HEK293 (cell line): ENCODE data around the gene NEMP1.

ENCODE experiments used
- CTCF ChIA-PET: fragments of 350-600 bp; formaldehyde crosslinking; extraction: SDS; loops from one replicate; lab custom pipeline; 2021; ENCODE audit warnings: antibody characterized with exemption; lab: Yijun Ruan, JAX
- POLR2A ChIA-PET: fragments of 300-600 bp; formaldehyde crosslinking; extraction: SDS; loops from one replicate; lab custom pipeline; 2020; ENCODE audit warnings: antibody characterized with exemption, inconsistent platforms; lab: Yijun Ruan, JAX
- H3K27ac ChIP-seq: fragments of 200-500 bp; sonication (Bioruptor generic); 2 replicates; pipeline ENCODE4 v1.5.1; 2014; ENCODE audit warnings: low read depth, low read length, control low read depth, inconsistent platforms; ENCODE audit errors: extremely low read depth
- H3K36me3 ChIP-seq, 2 experiments: fragments of 200-500 bp in 1 of 2; sonication (Bioruptor generic) in 1 of 2; 1 replicate in 1 of 2; 2 replicates in 1 of 2; pipeline ENCODE4 v1.5.1; 2014 to 2017; ENCODE audit warnings: inconsistent platforms in 2 of 2, low read length in 2 of 2; ENCODE audit not compliant: control insufficient read depth in 2 of 2, insufficient read depth in 1 of 2
- H3K4me1 ChIP-seq: fragments of 200-500 bp; sonication (Bioruptor generic); 2 replicates; pipeline ENCODE4 v1.5.1; 2014; ENCODE audit warnings: mild to moderate bottlenecking, low read length, inconsistent platforms; ENCODE audit not compliant: control insufficient read depth, insufficient read depth
- H3K4me3 ChIP-seq: 2 replicates; pipeline ENCODE4 v1.5.1; 2011; ENCODE audit warnings: low read depth, mild to moderate bottlenecking, control low read depth, low read length, moderate library complexity
- H3K9me3 ChIP-seq: fragments of 200-500 bp; sonication (Bioruptor generic); 2 replicates; pipeline ENCODE4 v1.5.1; 2014; ENCODE audit warnings: low read depth, low read length, inconsistent platforms; ENCODE audit not compliant: control insufficient read depth, insufficient read depth
- HOXA7 ChIP-seq: sonication (generic); formaldehyde crosslinking; IDR thresholded peaks from 2 replicates; pipeline ENCODE4 v1.8.1; 2022; ENCODE audit warnings: missing genetic modification reagents, borderline replicate concordance
- KLF7 ChIP-seq: fragments of 450-650 bp; formaldehyde crosslinking; IDR thresholded peaks from 2 replicates; pipeline ENCODE4 v1.5.1; 2016; ENCODE audit warnings: missing biosample characterization, missing genetic modification characterization, borderline replicate concordance
- PBX3 ChIP-seq: sonication (generic); formaldehyde crosslinking; IDR thresholded peaks from 2 replicates; pipeline ENCODE4 v1.8.1; 2022; ENCODE audit warnings: mild to moderate bottlenecking, moderate library complexity, missing genetic modification reagents
- PRDM4 ChIP-seq: fragments of 450-650 bp; formaldehyde crosslinking; IDR thresholded peaks from 2 replicates; pipeline ENCODE4 v1.5.1; 2017; ENCODE audit warnings: missing biosample characterization, missing genetic modification characterization
- RBAK ChIP-seq: fragments of 450-650 bp; formaldehyde crosslinking; IDR thresholded peaks from 2 replicates; pipeline ENCODE4 v1.5.1; 2016; ENCODE audit warnings: missing biosample characterization, missing genetic modification characterization
- ZBTB48 ChIP-seq: fragments of 450-650 bp; formaldehyde crosslinking; IDR thresholded peaks from 2 replicates; pipeline ENCODE4 v1.5.1; 2016; ENCODE audit warnings: missing biosample characterization, missing genetic modification characterization
- ZNF18 ChIP-seq: fragments of 450-650 bp; formaldehyde crosslinking; IDR thresholded peaks from 2 replicates; pipeline ENCODE4 v1.5.1; 2016; ENCODE audit warnings: missing biosample characterization, missing genetic modification characterization
- ZNF280C ChIP-seq: fragments of 450-650 bp; formaldehyde crosslinking; IDR thresholded peaks from 2 replicates; pipeline ENCODE4 v1.5.1; 2016; ENCODE audit warnings: missing biosample characterization, missing genetic modification characterization
- ZNF48 ChIP-seq: fragments of 450-650 bp; formaldehyde crosslinking; IDR thresholded peaks from 2 replicates; pipeline ENCODE4 v1.5.1; 2016; ENCODE audit warnings: missing biosample characterization, missing genetic modification characterization
- ZNF513 ChIP-seq: fragments of 450-650 bp; IDR thresholded peaks from 2 replicates; pipeline ENCODE4 v1.5.1; 2018; ENCODE audit warnings: missing biosample characterization, missing genetic modification characterization
- ZNF560 ChIP-seq: fragments of 450-650 bp; formaldehyde crosslinking; IDR thresholded peaks from 2 replicates; pipeline ENCODE4 v1.5.1; 2017; ENCODE audit warnings: missing biosample characterization, missing genetic modification characterization, borderline replicate concordance
- ZNF561 ChIP-seq: fragments of 450-650 bp; IDR thresholded peaks from 2 replicates; pipeline ENCODE4 v1.5.1; 2018; ENCODE audit warnings: missing biosample characterization, missing genetic modification characterization, borderline replicate concordance
- ZNF626 ChIP-seq: fragments of 450-650 bp; sonication (Bioruptor Pico); formaldehyde crosslinking; IDR thresholded peaks from 2 replicates; pipeline ENCODE4 v1.5.1; 2018; ENCODE audit warnings: missing biosample characterization, missing genetic modification characterization, inconsistent platforms
- ZNF776 ChIP-seq: fragments of 450-650 bp; formaldehyde crosslinking; IDR thresholded peaks from 2 replicates; pipeline ENCODE4 v1.5.0; 2017; ENCODE audit warnings: missing biosample characterization, missing genetic modification characterization, borderline replicate concordance

The NEMP1 gene

GRCh38 chr12:57116580-57117281, 38.1 kb upstream of the NEMP1 start:
- TF ChIP-seq ZNF513 (tag by site-specific recombination) (no peak), ZNF280C (tag by site-specific recombination) (no peak), ZNF48 (tag by site-specific recombination) (no peak), PRDM4 (no peak), ZBTB48 (no peak), ZNF776 (tag by site-specific recombination) (no peak), ZNF561 (tag by site-specific recombination) (no peak), RBAK (tag by site-specific recombination) (no peak), PBX3 (CRISPR knock-in tag) (no peak), HOXA7 (CRISPR knock-in tag) (no peak), KLF7 (no peak), ZNF626 (no peak), ZNF560 (no peak), ZNF18 (no peak)
- Histone ChIP-seq H3K4me1 (no peaks in the 10 kb centered on the region), H3K27ac (no peak overlapping the region), H3K36me3 (no peaks in the 10 kb centered on the region), H3K9me3 (no peaks in the 10 kb centered on the region), H3K4me3 (no peak overlapping the region)
- ChIA-PET CTCF (interaction anchor here (0.7 to 2.3 kb wide), 9 partner anchors 8 to 361 kb away, joined by 3 to 23 read pairs (median 3); no protein-coding TSS in a partner anchor), POLR2A (interaction anchor here (1.1 kb wide), 1 partner anchor 11 kb away, joined by 6 read pairs; the partner anchor contains the start of gene LRP1)
